Measurements from ENCODE around the gene NYAP1.
"Not testable (repeated sequence)": the region's sequence is repeated elsewhere in the genome, so short reads cannot be mapped to it uniquely, and the experiment has no call there.

NYAP1 gene

GRCh38 chr7:100538654-100539435 lies 55.1 kb downstream of the NYAP1 start, which contains the start of gene AGFG2:
Gene AGFG2 (plus strand): TSS chr7:100539203. CDS start chr7:100539347, 144 bp downstream.
- peak; percentile 98 for DNase-seq (ENCODE audit: low read depth)
- H3K4me3 ChIP-seq (ENCODE audit: low read length), result peak within 1 kb of the TSS; percentile 61
- no peak for TF ChIP-seq CTCF (conservative IDR thresholded peaks at IDR 0.05; ENCODE audit: low read depth, low read length)

- peak overlapping the region; percentile 61 for H3K4me3 ChIP-seq (ENCODE audit: low read length)
- no peak for TF ChIP-seq CTCF (conservative IDR thresholded peaks at IDR 0.05; ENCODE audit: low read depth, low read length)
- DNase-seq (ENCODE audit: low read depth), result no peak
These were observed 55.8 kb downstream of the NYAP1 start for GRCh38 chr7:100539436-100540006.

- TF ChIP-seq CTCF (conservative IDR thresholded peaks at IDR 0.05; ENCODE audit: low read depth, low read length), result no peak
- no peak for DNase-seq (ENCODE audit: low read depth)
- peak overlapping the region; percentile 61 for H3K4me3 ChIP-seq (ENCODE audit: low read length)
These were observed 56.5 kb downstream of the NYAP1 start for GRCh38 chr7:100540073-100540723.

GRCh38 chr7:100541309-100541708 lies 57.6 kb downstream of the NYAP1 start:
- H3K4me3 ChIP-seq (ENCODE audit: low read length); DNase-seq (ENCODE audit: low read depth): not testable (repeated sequence)

GRCh38 chr7:100543586-100543985 lies 59.9 kb downstream of the NYAP1 start:
- TF ChIP-seq CTCF (conservative IDR thresholded peaks at IDR 0.05; ENCODE audit: low read depth, low read length), result no peak
- no peak overlapping the region for H3K4me3 ChIP-seq (ENCODE audit: low read length)

GRCh38 chr7:100544386-100544785 lies 60.7 kb downstream of the NYAP1 start:
- TF ChIP-seq CTCF (conservative IDR thresholded peaks at IDR 0.05; ENCODE audit: low read depth, low read length), result no peak
- H3K4me3 ChIP-seq (ENCODE audit: low read length), result no peak overlapping the region

More at GRCh38 chr7:100543586-100543985, 59.9 kb downstream of the NYAP1 start:
- no peak for DNase-seq (ENCODE audit: low read depth)

More at GRCh38 chr7:100544386-100544785, 60.7 kb downstream of the NYAP1 start:
- no peak for DNase-seq (ENCODE audit: low read depth)
